Stomach (tissue), 9 donors: ENCODE results near the gene TRAF3IP3. TPM values are rescaled to one million over a fixed set of nuclear protein-coding genes. Genes with fewer than 3 reads are reported as not detected.

Experiments used
- DNase-seq, 2 donors: peaks; one replicate each; pipeline versions ENCODE4 v3.0.0 to v3.0.0-alpha.2; 2013 to 2019
- H3K27ac ChIP-seq, 5 donors: fragments of 200-600 bp in 4 of 5; sonication (generic) in 4 of 5; one replicate each; pipeline ENCODE4 v1.5.1; 2013 to 2019; ENCODE audit warnings: mild to moderate bottlenecking in 1 of 5, moderate library complexity in 1 of 5
- H3K27me3 ChIP-seq, 3 donors: fragments of 200-600 bp; sonication (generic); one replicate each; pipeline ENCODE4 v1.5.1; 2017 to 2019; ENCODE audit warnings: mixed run types in 1 of 3
- H3K36me3 ChIP-seq, 4 donors: fragments of 200-600 bp; sonication (generic); 1 replicate in 3 of 4; 2 replicates in 1 of 4; pipeline ENCODE4 v1.5.1; 2016 to 2019
- H3K4me1 ChIP-seq, 4 donors: fragments of 200-600 bp; sonication (generic); one replicate each; pipeline ENCODE4 v1.5.1; 2016 to 2019
- H3K4me3 ChIP-seq, 4 donors: fragments of 200-600 bp; sonication (generic) in 3 of 4; one replicate each; pipeline ENCODE4 v1.5.1; 2016 to 2019; ENCODE audit warnings: mild to moderate bottlenecking in 1 of 4
- H3K9me3 ChIP-seq, 4 donors: fragments of 200-600 bp; sonication (generic); one replicate each; pipeline ENCODE4 v1.5.1; 2016 to 2019
- EP300 ChIP-seq: sonication (generic); formaldehyde crosslinking; IDR thresholded peaks from one replicate; pipeline ENCODE4 v1.6.1; 2017; ENCODE audit warnings: antibody characterized with exemption
- POLR2A ChIP-seq, 4 donors: fragments of 450-650 bp; IDR thresholded peaks; one replicate each; pipeline ENCODE4 v1.6.1; 2016; ENCODE audit warnings: antibody characterized with exemption in 4 of 4, control low read depth in 2 of 4, mild to moderate bottlenecking in 1 of 4, moderate library complexity in 1 of 4
- POLR2AphosphoS5 ChIP-seq, 3 donors: sonication (generic); formaldehyde crosslinking; IDR thresholded peaks; one replicate each; pipeline ENCODE4 v1.6.1; 2016; ENCODE audit warnings: antibody characterized with exemption in 3 of 3
- WGBS, 5 donors: extraction: QIAGEN DNeasy Blood & Tissue Kit in 3 of 5; methylation state at CpG; one replicate each; pipeline versions ENCODE4 v1.1.5 to v1.1.7; 2013 to 2018; 5-methylcytosine and 5-hydroxymethylcytosine counted together
- intact Hi-C: fragments of 100-400 bp; cut with DNase I; formaldehyde crosslinking; loops from one replicate; pipeline ENCODE4 v1.15.1; 2023; ENCODE audit warnings: low total_unique reads
- polyA plus RNA-seq, 3 donors: library from polyadenylated mRNA; stranded (reverse); fragments of 200-250 nt; gene quantifications; one replicate each; pipeline ENCODE4 v1.2.3, GENCODE V29; 2013
- total RNA-seq, 5 donors: library from RNA; depleted of rRNA; stranded (reverse); fragments of >200 nt; gene quantifications; one replicate each; pipeline versions ENCODE4 v1.1.0 to v1.2.3, GENCODE V29; 2014 to 2016
- TF ChIP-seq, protein P1 (sequence below), 7 experiments: fragments of 450-650 bp in 4 of 7; fragments of 200-600 bp in 3 of 7; sonication (generic) in 3 of 7; IDR thresholded peaks; one replicate each; pipeline ENCODE4 v1.5.1; 2016 to 2019; ENCODE audit warnings: antibody characterized with exemption in 7 of 7, control low read depth in 2 of 7, mild to moderate bottlenecking in 1 of 7
- donor health status: healthy with polysubstance abuse.
- donor health status: Bipolar disorder and iron deficiency.
- donor health status: healthy.

Gene TRAF3IP3
- total and polyA plus RNA-seq, 8 donors: 2.2 to 9.6 (median 3.3) TPM; not detected in 1

DNA sequence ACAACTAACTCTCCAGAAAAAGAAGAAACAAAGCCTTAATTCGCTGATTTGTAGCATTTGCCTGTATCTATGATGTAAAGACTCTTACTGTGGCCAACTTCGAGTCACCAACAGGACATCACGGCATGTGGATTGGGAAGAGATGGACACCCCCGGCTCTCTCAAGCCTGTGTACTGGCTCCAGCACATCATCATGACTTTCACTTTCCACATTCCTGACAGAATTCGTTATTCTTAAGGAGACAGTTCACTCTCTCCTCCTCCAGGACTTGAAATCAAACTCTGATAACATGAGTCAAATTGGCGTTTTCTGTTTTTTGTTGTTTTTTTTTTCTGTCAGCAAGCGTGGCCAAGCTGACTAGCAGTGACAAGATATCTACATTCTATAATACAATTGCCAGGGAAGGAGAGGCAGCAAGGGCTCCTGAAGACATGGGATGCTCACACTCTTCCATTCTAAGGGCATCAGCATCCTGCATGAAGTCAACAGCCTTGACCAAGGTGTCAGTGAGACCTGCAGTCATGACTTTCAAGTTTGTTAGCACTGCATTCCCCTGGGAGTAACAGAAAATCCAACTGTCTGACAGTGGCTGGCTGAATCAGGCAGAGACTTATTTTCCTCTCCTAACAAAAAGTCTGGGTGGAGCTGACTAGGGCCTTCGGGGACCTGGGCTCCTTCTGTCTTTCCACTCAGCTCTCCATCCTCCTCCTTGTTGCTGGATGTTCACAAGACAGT is 13.3 kb upstream of the TRAF3IP3 start:
- no peak overlapping the region for H3K4me3 ChIP-seq
- 37 to 48% (median 43%) methylated on average over 8 of the region's 8 CpGs for WGBS, 5 donors
- DNase-seq: peak in 1 of 2 donors; percentile 62
- intact Hi-C loops: loop anchor here (5.0 kb wide), 1 partner anchor 165 kb away; no protein-coding TSS in a partner anchor
- H3K9me3 ChIP-seq: no peaks in the 10 kb centered on the region
- no peaks in the 10 kb centered on the region for H3K27me3 ChIP-seq
- no peak for TF ChIP-seq POLR2AphosphoS5 (IDR thresholded peaks at IDR 0.05)
- no peak for TF ChIP-seq EP300
- TF ChIP-seq, protein P1, sequence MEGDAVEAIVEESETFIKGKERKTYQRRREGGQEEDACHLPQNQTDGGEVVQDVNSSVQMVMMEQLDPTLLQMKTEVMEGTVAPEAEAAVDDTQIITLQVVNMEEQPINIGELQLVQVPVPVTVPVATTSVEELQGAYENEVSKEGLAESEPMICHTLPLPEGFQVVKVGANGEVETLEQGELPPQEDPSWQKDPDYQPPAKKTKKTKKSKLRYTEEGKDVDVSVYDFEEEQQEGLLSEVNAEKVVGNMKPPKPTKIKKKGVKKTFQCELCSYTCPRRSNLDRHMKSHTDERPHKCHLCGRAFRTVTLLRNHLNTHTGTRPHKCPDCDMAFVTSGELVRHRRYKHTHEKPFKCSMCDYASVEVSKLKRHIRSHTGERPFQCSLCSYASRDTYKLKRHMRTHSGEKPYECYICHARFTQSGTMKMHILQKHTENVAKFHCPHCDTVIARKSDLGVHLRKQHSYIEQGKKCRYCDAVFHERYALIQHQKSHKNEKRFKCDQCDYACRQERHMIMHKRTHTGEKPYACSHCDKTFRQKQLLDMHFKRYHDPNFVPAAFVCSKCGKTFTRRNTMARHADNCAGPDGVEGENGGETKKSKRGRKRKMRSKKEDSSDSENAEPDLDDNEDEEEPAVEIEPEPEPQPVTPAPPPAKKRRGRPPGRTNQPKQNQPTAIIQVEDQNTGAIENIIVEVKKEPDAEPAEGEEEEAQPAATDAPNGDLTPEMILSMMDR (IDR thresholded peaks at IDR 0.05): no peak
- no peak for TF ChIP-seq POLR2A (IDR thresholded peaks at IDR 0.05)
- H3K27ac ChIP-seq: peak overlapping the region in 3 of 5 donors; percentile 19 to 40 (median 20)
- no peaks in the 10 kb centered on the region for H3K36me3 ChIP-seq
- peaks cover 0 to 22% (median 10%) of the 10 kb centered on the region in 4 donors for H3K4me1 ChIP-seq

DNA sequence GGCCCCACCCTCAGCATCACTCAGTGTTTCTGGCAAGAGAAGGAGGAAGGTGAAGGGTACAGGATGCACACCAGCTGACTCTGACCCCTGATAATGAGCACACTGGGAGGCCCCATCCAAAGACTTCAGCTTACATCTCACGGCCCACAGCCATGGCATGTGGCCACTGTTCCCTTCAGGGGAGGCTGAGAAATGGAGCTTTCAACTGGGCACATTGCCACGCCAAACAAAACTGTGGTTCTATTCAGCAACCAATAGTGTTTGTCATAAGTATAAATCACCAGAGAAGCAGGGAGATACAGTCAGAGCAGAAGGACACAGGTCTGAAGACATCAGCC is 12.7 kb upstream of the TRAF3IP3 start:
- Histone ChIP-seq H3K36me3 (no peaks in the 10 kb centered on the region), H3K27ac (peak overlapping the region in 3 of 5 donors; percentile 19 to 40 (median 20)), H3K9me3 (no peaks in the 10 kb centered on the region), H3K27me3 (no peaks in the 10 kb centered on the region), H3K4me1 (peaks cover 0 to 27% (median 13%) of the 10 kb centered on the region in 4 donors), H3K4me3 (no peak overlapping the region)
- TF ChIP-seq POLR2AphosphoS5 (IDR thresholded peaks at IDR 0.05) (no peak), EP300 (no peak), POLR2A (IDR thresholded peaks at IDR 0.05) (no peak)
- TF ChIP-seq, protein P1 (IDR thresholded peaks at IDR 0.05): no peak
- peak; percentile 35 to 49 for DNase-seq
- intact Hi-C loops: loop anchor here (5.0 kb wide), 1 partner anchor 166 kb away; no protein-coding TSS in a partner anchor
- WGBS, 5 donors: 20 to 46% (median 26%) methylated on average over 2 of the region's 2 CpGs

DNA sequence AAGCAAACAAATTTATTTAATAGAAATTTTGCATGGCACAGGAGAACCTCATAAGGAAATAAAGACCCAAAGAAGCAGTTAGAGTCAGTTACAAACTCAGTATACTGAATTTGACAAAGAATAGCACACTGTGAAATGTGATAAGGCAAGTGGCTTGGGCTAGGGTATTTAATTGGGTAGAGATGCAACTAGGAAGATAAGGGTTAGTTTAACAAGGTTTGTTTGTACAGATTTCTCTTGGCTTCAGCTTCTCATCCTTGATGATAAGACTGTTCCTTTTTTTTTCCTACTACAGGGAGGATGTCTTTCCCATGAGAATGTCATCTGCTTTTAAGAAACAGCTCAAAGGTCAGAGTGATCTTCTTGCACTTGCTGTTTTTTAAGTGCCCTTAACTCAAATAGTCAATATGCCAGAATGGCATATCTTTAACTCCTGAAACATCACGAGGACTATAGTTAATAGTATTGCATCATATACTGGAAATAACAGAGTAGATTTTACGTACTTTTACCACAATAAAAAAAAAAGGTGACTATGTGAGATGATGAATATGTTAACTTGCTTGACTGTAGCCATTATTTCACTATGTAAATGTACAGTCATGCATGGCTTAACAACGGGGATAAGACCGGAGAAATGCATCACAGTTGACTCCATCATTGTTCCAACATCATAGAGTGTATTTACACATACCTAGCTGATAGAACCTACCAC is 9.2 kb upstream of the TRAF3IP3 start:
- intact Hi-C loops: no loop called here
- TF ChIP-seq POLR2A (IDR thresholded peaks at IDR 0.05) (no peak), POLR2AphosphoS5 (IDR thresholded peaks at IDR 0.05) (no peak), EP300 (no peak)
- TF ChIP-seq, protein P1 (IDR thresholded peaks at IDR 0.05): no peak
- no peak overlapping the region for H3K27ac ChIP-seq
- no peaks in the 10 kb centered on the region for H3K9me3 ChIP-seq
- no peak for DNase-seq
- H3K4me3 ChIP-seq: no peak overlapping the region
- 37 to 55% (median 53%) methylated on average over 4 of the region's 4 CpGs for WGBS, 5 donors
- H3K4me1 ChIP-seq: peaks cover 0 to 36% (median 16%) of the 10 kb centered on the region in 4 donors
- H3K36me3 ChIP-seq: no peaks in the 10 kb centered on the region
- H3K27me3 ChIP-seq: no peaks in the 10 kb centered on the region

- peak overlapping the region; percentile 28 to 29 (median 28) for H3K4me3 ChIP-seq
- peak overlapping the region; percentile 5 to 68 (median 58) for H3K27ac ChIP-seq
- DNase-seq: peak; percentile 96 to 97
Observed at GRCh38 chr1:209747580-209748262, 8.1 kb upstream of the TRAF3IP3 start.

More at GRCh38 chr1:209747580-209748262, 8.1 kb upstream of the TRAF3IP3 start:
- WGBS, 5 donors: 9 to 21% (median 12%) methylated on average over 25 to 37 of the region's 37 CpGs
- no peaks in the 10 kb centered on the region for H3K36me3 ChIP-seq
- peaks cover 0 to 25% (median 10%) of the 10 kb centered on the region in 4 donors for H3K4me1 ChIP-seq
- no peaks in the 10 kb centered on the region for H3K27me3 ChIP-seq
- no peak for TF ChIP-seq POLR2A (IDR thresholded peaks at IDR 0.05)
- no peak for TF ChIP-seq EP300
- TF ChIP-seq, protein P1 (IDR thresholded peaks at IDR 0.05): peak in 6 of 7 experiments; percentile 79 to 99 (median 91)
- TF ChIP-seq POLR2AphosphoS5 (IDR thresholded peaks at IDR 0.05): peak in 2 of 3 donors; percentile 46 to 89
- intact Hi-C loops: no loop called here
- no peaks in the 10 kb centered on the region for H3K9me3 ChIP-seq
